Activated T-helper 17 cell treated with anti-CD3 and anti-CD28 coated beads, Interleukin-2, amount 50 U/mL, for 72 hours (primary cell): ENCODE data around the gene ENTHD1. TPM values are rescaled to one million over a fixed set of nuclear protein-coding genes. Genes with fewer than 3 reads are reported as not detected.
A peak's percentile ranks its signal among the peaks of the same experiment; 100 is the strongest.
"Not testable (repeated sequence)": the region's sequence is repeated elsewhere in the genome, so short reads cannot be mapped to it uniquely, and the experiment has no call there.

Source experiments
- ATAC-seq: fragments of 150-1000 bp; cut with Tn5 transposase; replicated peaks from 2 replicates; pipeline ENCODE4 v1.10.0; 2021; ENCODE audit warnings: mild to moderate bottlenecking, moderate library complexity
- H3K27ac Mint-ChIP-seq: one replicate; pipeline ENCODE4 v1.8.0; 2022; ENCODE audit warnings: mixed read lengths
- H3K27me3 Mint-ChIP-seq: one replicate; pipeline ENCODE4 v1.8.0; 2022; ENCODE audit warnings: mixed read lengths
- H3K36me3 Mint-ChIP-seq: one replicate; pipeline ENCODE4 v1.8.0; 2022; ENCODE audit warnings: low read depth, mild to moderate bottlenecking, mixed read lengths
- H3K4me1 Mint-ChIP-seq: one replicate; pipeline ENCODE4 v1.8.0; 2022; ENCODE audit warnings: mixed read lengths
- H3K4me3 Mint-ChIP-seq: one replicate; pipeline ENCODE4 v1.8.0; 2022; ENCODE audit warnings: mild to moderate bottlenecking, mixed read lengths
- H3K9me3 Mint-ChIP-seq: one replicate; pipeline ENCODE4 v1.8.0; 2022; ENCODE audit warnings: mixed read lengths
- total RNA-seq, 2 donors: library from RNA; stranded (reverse); gene quantifications; one replicate each; pipeline ENCODE4 v1.2.3, GENCODE V29; 2022

ENTHD1 gene
- total RNA-seq, 2 donors from 2014 or later: 0.58 to 1.2 TPM

GRCh38 chr22:39859903-39860588 is 33.5 kb downstream of the ENTHD1 start:
- Mint-ChIP-seq H3K36me3 (no peaks in the 10 kb centered on the region), H3K4me1 (peaks cover 9% of the 10 kb centered on the region), H3K27me3 (no peaks in the 10 kb centered on the region), H3K4me3 (peak overlapping the region; percentile 60), H3K27ac (peak overlapping the region; percentile 46), H3K9me3 (no peaks in the 10 kb centered on the region)
- peak; percentile 85 for ATAC-seq

GRCh38 chr22:39856588-39856987 is 37.0 kb downstream of the ENTHD1 start:
- no peak for ATAC-seq
- Mint-ChIP-seq H3K36me3 (no peaks in the 10 kb centered on the region), H3K4me1 (peaks cover 9% of the 10 kb centered on the region), H3K27ac (no peak overlapping the region), H3K4me3 (no peak overlapping the region), H3K9me3 (no peaks in the 10 kb centered on the region), H3K27me3 (no peaks in the 10 kb centered on the region)

DNA sequence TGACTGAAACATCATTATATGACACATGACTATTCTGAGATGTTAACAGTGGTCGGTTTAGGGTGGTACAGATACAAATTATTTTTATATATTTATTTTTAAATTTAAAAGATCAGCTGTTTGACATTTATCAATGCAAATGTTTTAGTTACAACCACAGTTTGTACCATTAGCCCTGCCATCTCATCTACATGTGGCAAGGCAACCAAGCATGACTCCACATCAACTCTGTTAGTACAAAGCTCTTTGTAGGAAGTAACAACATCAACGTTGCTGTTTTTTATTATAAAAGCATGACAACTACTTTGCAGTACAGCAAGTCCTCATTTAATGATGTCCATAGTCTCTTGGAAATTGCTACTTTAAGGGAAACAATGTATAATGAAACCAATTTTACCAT is 40.8 kb downstream of the ENTHD1 start:
- ATAC-seq: no peak
- Mint-ChIP-seq H3K4me1 (no peaks in the 10 kb centered on the region), H3K27me3 (no peaks in the 10 kb centered on the region), H3K4me3 (no peak overlapping the region), H3K27ac (no peak overlapping the region), H3K9me3 (no peaks in the 10 kb centered on the region), H3K36me3 (no peaks in the 10 kb centered on the region)

- no peak overlapping the region for H3K27ac Mint-ChIP-seq
- H3K36me3 Mint-ChIP-seq: no peaks in the 10 kb centered on the region
Observed at GRCh38 chr22:39851606-39852315, 41.8 kb downstream of the ENTHD1 start.

DNA sequence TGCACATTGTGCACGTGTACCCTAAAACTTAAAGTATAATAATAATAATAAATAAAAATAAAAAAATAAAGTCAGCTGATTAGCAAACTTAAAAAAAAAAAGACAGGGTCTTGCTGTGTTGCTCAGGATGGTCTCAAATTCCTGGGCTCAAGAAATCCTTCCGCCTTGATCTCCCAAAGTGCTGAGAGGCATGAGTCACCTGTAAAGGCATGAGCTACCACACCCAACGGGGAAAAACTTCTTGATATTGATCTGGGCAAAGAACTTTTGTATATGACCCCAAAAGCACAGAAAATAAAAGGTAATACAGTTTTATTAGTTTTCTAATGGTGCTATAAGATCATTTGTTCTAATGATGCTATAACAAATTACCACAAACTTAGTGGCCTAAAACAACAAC is 46.1 kb downstream of the ENTHD1 start:
- ATAC-seq: no peak
- H3K27me3 Mint-ChIP-seq: no peaks in the 10 kb centered on the region
- no peak overlapping the region for H3K4me3 Mint-ChIP-seq
- H3K4me1 Mint-ChIP-seq: no peaks in the 10 kb centered on the region
- no peak overlapping the region for H3K27ac Mint-ChIP-seq
- H3K9me3 Mint-ChIP-seq: no peaks in the 10 kb centered on the region
- H3K36me3 Mint-ChIP-seq: no peaks in the 10 kb centered on the region

More at GRCh38 chr22:39851606-39852315, 41.8 kb downstream of the ENTHD1 start:
- Mint-ChIP-seq H3K4me3 (no peak overlapping the region), H3K9me3 (no peaks in the 10 kb centered on the region), H3K4me1 (no peaks in the 10 kb centered on the region), H3K27me3 (no peaks in the 10 kb centered on the region)
- no peak for ATAC-seq

DNA sequence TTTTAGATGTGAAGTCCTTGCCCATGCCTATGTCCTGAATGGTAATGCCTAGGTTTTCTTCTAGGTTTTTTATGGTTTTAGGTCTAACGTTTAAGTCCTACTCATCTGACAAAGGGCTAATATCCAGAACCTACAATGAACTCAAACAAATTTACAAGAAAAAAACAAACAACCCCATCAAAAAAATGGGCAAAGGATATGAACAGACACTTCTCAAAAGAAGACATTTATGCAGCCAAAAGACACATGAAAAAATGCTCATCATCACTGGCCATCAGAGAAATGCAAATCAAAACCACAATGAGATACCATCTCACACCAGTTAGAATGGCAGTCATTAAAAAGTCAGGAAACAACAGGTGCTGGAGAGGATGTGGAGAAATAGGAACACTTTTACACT is 47.0 kb downstream of the ENTHD1 start:
- H3K9me3 Mint-ChIP-seq, H3K4me3 Mint-ChIP-seq, ATAC-seq, H3K36me3 Mint-ChIP-seq, H3K4me1 Mint-ChIP-seq, H3K27me3 Mint-ChIP-seq, H3K27ac Mint-ChIP-seq: not testable (repeated sequence)

DNA sequence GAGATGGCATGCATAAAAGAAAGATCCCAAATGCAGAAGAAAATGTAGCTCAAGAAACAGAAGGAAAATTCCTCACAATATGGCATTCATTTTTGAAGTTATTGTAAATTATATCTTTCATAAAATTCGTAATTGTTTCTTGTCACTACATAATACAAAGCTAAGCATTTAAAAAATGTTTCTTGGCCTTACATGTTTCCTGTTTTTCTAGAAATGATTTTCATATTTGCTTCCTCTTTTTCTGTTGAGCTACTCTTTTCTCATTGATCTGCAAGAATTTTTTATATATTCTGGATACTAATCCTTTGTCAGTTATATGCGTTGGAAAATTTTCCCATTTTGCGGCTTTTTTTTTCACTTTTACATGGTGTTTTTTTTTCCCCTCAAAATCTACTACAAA is 48.0 kb downstream of the ENTHD1 start:
- no peak overlapping the region for H3K4me3 Mint-ChIP-seq
- no peaks in the 10 kb centered on the region for H3K36me3 Mint-ChIP-seq
- no peaks in the 10 kb centered on the region for H3K4me1 Mint-ChIP-seq
- H3K9me3 Mint-ChIP-seq: no peaks in the 10 kb centered on the region
- no peak for ATAC-seq
- H3K27me3 Mint-ChIP-seq: no peaks in the 10 kb centered on the region
- H3K27ac Mint-ChIP-seq: no peak overlapping the region

- H3K4me3 Mint-ChIP-seq: peak overlapping the region; percentile 46
- no peaks in the 10 kb centered on the region for H3K27me3 Mint-ChIP-seq
- H3K9me3 Mint-ChIP-seq: no peaks in the 10 kb centered on the region
- peak; percentile 100 for ATAC-seq
- no peaks in the 10 kb centered on the region for H3K36me3 Mint-ChIP-seq
- peak overlapping the region; percentile 15 for H3K27ac Mint-ChIP-seq
- peaks cover 14% of the 10 kb centered on the region for H3K4me1 Mint-ChIP-seq
Observed at GRCh38 chr22:39839917-39840510, 53.5 kb downstream of the ENTHD1 start.

DNA sequence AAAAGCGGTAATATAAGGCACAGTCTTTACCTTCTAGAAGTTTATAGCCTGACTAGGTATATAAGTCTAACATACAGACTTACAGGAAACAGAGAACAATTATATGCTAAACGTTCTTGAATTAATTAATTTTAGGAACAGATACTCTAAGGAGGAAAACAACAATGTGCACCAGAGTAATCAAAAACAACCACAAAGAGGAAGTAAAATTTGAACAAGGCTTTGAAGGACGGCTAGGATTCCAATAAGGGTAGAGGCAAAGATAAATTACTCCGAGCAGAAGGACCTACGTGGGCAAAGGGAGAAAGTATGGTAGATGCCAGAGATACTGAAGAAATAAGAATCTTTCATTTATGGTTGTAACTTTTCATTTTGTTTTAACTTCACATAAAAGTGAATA is 54.4 kb downstream of the ENTHD1 start:
- Mint-ChIP-seq H3K27me3 (no peaks in the 10 kb centered on the region), H3K4me1 (peaks cover 14% of the 10 kb centered on the region), H3K27ac (peak overlapping the region; percentile 15)

GRCh38 chr22:39833610-39834009 is 60.0 kb downstream of the ENTHD1 start:
- H3K27ac Mint-ChIP-seq: no peak overlapping the region
- no peak for ATAC-seq
- no peaks in the 10 kb centered on the region for H3K9me3 Mint-ChIP-seq
- no peak overlapping the region for H3K4me3 Mint-ChIP-seq
- no peaks in the 10 kb centered on the region for H3K4me1 Mint-ChIP-seq
- peaks cover 3% of the 10 kb centered on the region for H3K27me3 Mint-ChIP-seq
- no peaks in the 10 kb centered on the region for H3K36me3 Mint-ChIP-seq

More for the DNA sequence above, 54.4 kb downstream of the ENTHD1 start:
- no peaks in the 10 kb centered on the region for H3K36me3 Mint-ChIP-seq
- no peaks in the 10 kb centered on the region for H3K9me3 Mint-ChIP-seq
- no peak for ATAC-seq
- H3K4me3 Mint-ChIP-seq: peak overlapping the region; percentile 46

DNA sequence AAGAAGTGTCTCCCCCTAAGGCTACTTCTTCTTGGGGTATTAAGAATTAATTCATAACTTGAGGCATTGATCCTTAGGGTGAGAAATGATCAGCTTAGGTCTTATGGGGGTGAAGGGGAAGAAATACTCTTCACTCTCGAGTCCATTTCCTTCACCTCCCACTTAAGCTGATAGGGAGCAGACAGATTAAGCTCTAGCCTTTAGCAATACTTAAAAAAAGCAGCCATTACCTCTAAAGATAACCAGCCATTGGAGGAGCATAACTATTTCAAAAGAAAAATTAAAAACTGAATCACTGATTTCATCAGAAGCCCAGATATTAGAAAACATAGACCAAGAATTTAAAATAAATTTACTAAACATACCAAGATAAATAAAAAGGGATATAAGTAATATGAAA is 60.5 kb downstream of the ENTHD1 start:
- H3K4me1 Mint-ChIP-seq: no peaks in the 10 kb centered on the region
- H3K27me3 Mint-ChIP-seq: peaks cover 3% of the 10 kb centered on the region
- ATAC-seq: no peak
- H3K9me3 Mint-ChIP-seq: no peaks in the 10 kb centered on the region
- H3K27ac Mint-ChIP-seq: no peak overlapping the region
- H3K4me3 Mint-ChIP-seq: no peak overlapping the region
- H3K36me3 Mint-ChIP-seq: no peaks in the 10 kb centered on the region

DNA sequence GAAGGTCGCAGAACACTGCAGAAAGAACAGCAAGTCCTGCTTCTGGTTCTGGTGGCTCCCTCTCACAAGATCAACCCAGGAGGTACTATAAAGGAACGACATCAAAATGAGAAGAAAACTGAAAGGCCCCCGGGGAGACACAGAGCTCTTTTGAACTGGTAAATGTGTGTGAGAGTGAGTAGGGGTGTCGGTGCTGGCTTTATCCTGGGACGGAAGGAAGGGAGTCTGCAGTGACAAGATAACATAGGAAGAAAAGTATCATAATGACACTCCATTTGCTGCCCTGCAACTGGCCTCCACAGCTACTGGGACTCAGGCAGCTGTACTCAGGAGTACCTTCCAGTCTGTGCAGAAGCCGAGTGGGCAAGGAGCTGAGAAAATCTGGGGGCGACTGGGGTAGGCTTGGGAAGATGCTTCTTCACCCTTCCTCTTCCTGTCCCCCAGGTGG is 60.9 kb downstream of the ENTHD1 start:
- Mint-ChIP-seq H3K4me3 (no peak overlapping the region), H3K27ac (no peak overlapping the region), H3K27me3 (peaks cover 3% of the 10 kb centered on the region), H3K36me3 (no peaks in the 10 kb centered on the region), H3K4me1 (no peaks in the 10 kb centered on the region), H3K9me3 (no peaks in the 10 kb centered on the region)
- ATAC-seq: no peak

- Mint-ChIP-seq H3K27ac (no peak overlapping the region), H3K27me3 (no peaks in the 10 kb centered on the region)
- peak; percentile 79 for ATAC-seq
Observed at GRCh38 chr22:39825661-39826102, 67.9 kb downstream of the ENTHD1 start.

GRCh38 chr22:39821008-39821407 is 72.6 kb downstream of the ENTHD1 start:
- Mint-ChIP-seq H3K4me3 (no peak overlapping the region), H3K9me3 (no peaks in the 10 kb centered on the region), H3K27ac (no peak overlapping the region), H3K27me3 (no peaks in the 10 kb centered on the region), H3K36me3 (no peaks in the 10 kb centered on the region), H3K4me1 (no peaks in the 10 kb centered on the region)
- no peak for ATAC-seq

More at GRCh38 chr22:39825661-39826102, 67.9 kb downstream of the ENTHD1 start:
- Mint-ChIP-seq H3K4me1 (no peaks in the 10 kb centered on the region), H3K9me3 (no peaks in the 10 kb centered on the region), H3K36me3 (no peaks in the 10 kb centered on the region), H3K4me3 (no peak overlapping the region)

- Mint-ChIP-seq H3K4me3 (no peak overlapping the region), H3K36me3 (no peaks in the 10 kb centered on the region), H3K27ac (no peak overlapping the region), H3K4me1 (no peaks in the 10 kb centered on the region), H3K9me3 (no peaks in the 10 kb centered on the region), H3K27me3 (no peaks in the 10 kb centered on the region)
- no peak for ATAC-seq
Observed at GRCh38 chr22:39820256-39820655, 73.3 kb downstream of the ENTHD1 start.
